GM12801 (cell line): ENCODE data around the gene DUS1L.

ENCODE experiments used
- CTCF ChIP-seq: IDR thresholded peaks from one replicate; pipeline ENCODE4 v1.5.1; 2011; ENCODE audit warnings: control low read depth; ENCODE audit not compliant: insufficient read length; ENCODE audit errors: extremely low read depth

Gene DUS1L

GRCh38 chr17:82016061-82016874 is 49.3 kb downstream of the DUS1L start:
- TF ChIP-seq CTCF: no peak

GRCh38 chr17:82015311-82015971 is 50.2 kb downstream of the DUS1L start:
- no peak for TF ChIP-seq CTCF

DNA sequence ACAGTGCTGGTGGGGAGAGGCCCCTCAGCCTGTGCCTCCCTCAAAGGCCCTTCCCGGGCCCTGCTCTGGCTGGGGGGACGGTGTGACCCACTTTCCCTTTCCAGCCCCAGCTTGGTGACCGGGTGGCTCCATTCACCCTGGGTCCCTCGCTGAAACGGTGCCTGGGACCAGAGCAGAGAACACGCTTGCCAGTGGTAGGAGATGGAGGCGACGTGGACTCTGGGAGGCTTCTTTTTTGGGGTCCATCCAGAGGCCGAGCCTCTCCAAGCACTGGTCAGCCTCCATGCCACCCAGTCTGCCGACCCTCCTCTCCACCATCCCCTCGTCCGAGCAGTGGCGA is 50.7 kb downstream of the DUS1L start:
- no peak for TF ChIP-seq CTCF

DNA sequence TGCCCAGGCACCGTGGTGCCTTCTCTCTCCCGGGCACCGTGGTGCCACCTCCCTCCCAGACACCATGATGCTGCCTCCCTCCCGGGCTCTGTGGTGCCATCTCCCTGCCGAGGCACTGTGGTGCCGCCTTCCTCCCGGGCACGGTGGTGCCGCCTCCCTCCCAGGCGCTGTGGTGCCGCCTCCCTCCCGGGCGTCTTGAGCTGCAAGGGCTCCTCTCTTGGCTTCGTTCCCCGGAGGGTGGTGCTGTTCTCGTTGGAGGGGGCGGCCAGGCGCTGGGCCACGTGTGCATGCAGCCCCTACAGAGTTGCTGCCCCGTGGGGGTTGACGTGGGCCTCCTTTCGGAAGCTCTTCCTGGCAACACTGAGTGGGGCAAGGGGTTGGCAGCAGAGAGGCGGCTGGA is 51.2 kb downstream of the DUS1L start:
- no peak for TF ChIP-seq CTCF

GRCh38 chr17:82013772-82014321 is 51.8 kb downstream of the DUS1L start:
- TF ChIP-seq CTCF: no peak

DNA sequence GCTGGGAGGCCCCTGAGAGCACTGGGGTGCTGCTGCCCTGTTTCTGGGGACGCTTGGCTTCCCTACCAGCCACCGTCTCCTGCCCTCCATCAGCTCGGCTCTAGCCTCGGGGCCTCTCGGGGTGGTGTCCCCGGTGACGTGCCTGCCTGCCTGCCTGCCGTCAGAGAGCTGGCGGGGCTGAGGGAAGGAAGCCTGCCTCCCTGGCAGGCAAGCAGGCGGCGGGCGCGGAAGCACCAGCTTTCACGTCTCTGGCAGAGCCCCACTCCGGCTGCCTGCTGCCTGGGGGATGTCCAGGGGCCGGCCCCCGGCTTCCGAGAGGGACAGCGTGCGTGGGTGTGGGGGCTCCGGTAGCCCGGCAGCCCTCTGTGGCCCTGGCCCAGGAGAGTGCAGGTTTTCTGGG is 52.3 kb downstream of the DUS1L start:
- TF ChIP-seq CTCF: no peak

- no peak for TF ChIP-seq CTCF
These were observed 52.8 kb downstream of the DUS1L start for GRCh38 chr17:82012640-82013295.
